ENCODE data around the gene MCCC1. TPM values are rescaled to one million over a fixed set of nuclear protein-coding genes. Genes with fewer than 3 reads are reported as not detected.

MCCC1 gene
- total and polyA plus RNA-seq, 4 donors: 8.5 to 59.4 (median 18.8) TPM

GRCh38 chr3:183129243-183129642 is 29.9 kb upstream of the MCCC1 start:
- no peak overlapping the region for H3K4me3 ChIP-seq (ENCODE audit: low read length in 2 of 2)
- no peaks in the 10 kb centered on the region for H3K27me3 ChIP-seq (ENCODE audit: control insufficient read depth in 1 of 2, insufficient read depth in 2 of 2, low read length in 1 of 2)
- 98 to 100% methylated on average over 1 of the region's 1 CpG for WGBS, 2 donors
- H3K27ac ChIP-seq (ENCODE audit: low read depth in 1 of 2, low read length in 2 of 2): no peak overlapping the region
- DNase-seq (no peak), ATAC-seq (ENCODE audit: low FRiP score) (no peak)
- H3K36me3 ChIP-seq (ENCODE audit: control insufficient read depth in 1 of 2, insufficient read depth in 2 of 2, low read length in 1 of 2): no peaks in the 10 kb centered on the region
- intact Hi-C loops (cut with DNase I): loop anchor here in 1 of 2 donors (10.0 kb wide), 1 partner anchor 156 kb away; no protein-coding TSS in a partner anchor
- no peaks in the 10 kb centered on the region for H3K4me1 ChIP-seq (ENCODE audit: control insufficient read depth in 1 of 2, insufficient read depth in 2 of 2, low read length in 2 of 2)
- H3K9me3 ChIP-seq (ENCODE audit: control insufficient read depth, low read length): no peaks in the 10 kb centered on the region

DNA sequence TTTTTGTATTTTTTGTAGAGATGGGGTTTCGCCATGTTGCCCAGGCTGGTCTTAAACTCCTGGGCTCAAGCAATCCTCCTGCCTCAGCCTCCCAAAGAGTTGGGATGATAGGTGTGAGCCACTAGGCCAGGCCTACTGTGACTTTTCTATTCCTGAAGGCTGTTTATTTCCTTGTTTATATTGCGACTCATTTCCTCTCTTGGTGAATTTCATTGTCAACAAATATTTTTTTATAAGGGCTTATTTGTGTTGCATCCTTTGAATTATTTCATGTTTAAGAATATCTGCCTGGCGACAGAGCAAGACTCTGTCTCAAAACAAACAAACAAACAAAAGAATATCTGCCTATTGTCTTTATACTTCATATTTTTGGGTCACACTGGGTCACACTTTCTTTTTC is 29.4 kb upstream of the MCCC1 start:
- Histone ChIP-seq H3K4me1 (ENCODE audit: control insufficient read depth in 1 of 2, insufficient read depth in 2 of 2, low read length in 2 of 2) (no peaks in the 10 kb centered on the region), H3K9me3 (ENCODE audit: control insufficient read depth, low read length) (no peaks in the 10 kb centered on the region), H3K36me3 (ENCODE audit: control insufficient read depth in 1 of 2, insufficient read depth in 2 of 2, low read length in 1 of 2) (no peaks in the 10 kb centered on the region), H3K4me3 (ENCODE audit: low read length in 2 of 2) (no peak overlapping the region), H3K27me3 (ENCODE audit: control insufficient read depth in 1 of 2, insufficient read depth in 2 of 2, low read length in 1 of 2) (no peaks in the 10 kb centered on the region), H3K27ac (ENCODE audit: low read depth in 1 of 2, low read length in 2 of 2) (no peak overlapping the region)
- intact Hi-C loops (cut with DNase I): loop anchor here in 1 of 2 donors (10.0 kb wide), 1 partner anchor 156 kb away; no protein-coding TSS in a partner anchor
- WGBS, 2 donors: 95 to 97% methylated on average over 3 of the region's 3 CpGs
- no peak for DNase-seq
- no peak for ATAC-seq (ENCODE audit: low FRiP score)

GRCh38 chr3:183123891-183124290 is 24.6 kb upstream of the MCCC1 start:
- Histone ChIP-seq H3K4me3 (ENCODE audit: low read length in 2 of 2) (no peak overlapping the region), H3K27ac (ENCODE audit: low read depth in 1 of 2, low read length in 2 of 2) (no peak overlapping the region), H3K36me3 (ENCODE audit: control insufficient read depth in 1 of 2, insufficient read depth in 2 of 2, low read length in 1 of 2) (no peaks in the 10 kb centered on the region), H3K27me3 (ENCODE audit: control insufficient read depth in 1 of 2, insufficient read depth in 2 of 2, low read length in 1 of 2) (no peaks in the 10 kb centered on the region), H3K4me1 (ENCODE audit: control insufficient read depth in 1 of 2, insufficient read depth in 2 of 2, low read length in 2 of 2) (peaks cover 0 to 2% of the 10 kb centered on the region in 2 donors), H3K9me3 (ENCODE audit: control insufficient read depth, low read length) (no peaks in the 10 kb centered on the region)
- intact Hi-C loops (cut with DNase I): loop anchor here (2.0 to 10.0 kb wide), 4 partner anchors 58 to 261 kb away; no protein-coding TSS in a partner anchor
- 80 to 83% methylated on average over 4 of the region's 4 CpGs for WGBS, 2 donors
- DNase-seq (no peak), ATAC-seq (ENCODE audit: low FRiP score) (no peak)

DNA sequence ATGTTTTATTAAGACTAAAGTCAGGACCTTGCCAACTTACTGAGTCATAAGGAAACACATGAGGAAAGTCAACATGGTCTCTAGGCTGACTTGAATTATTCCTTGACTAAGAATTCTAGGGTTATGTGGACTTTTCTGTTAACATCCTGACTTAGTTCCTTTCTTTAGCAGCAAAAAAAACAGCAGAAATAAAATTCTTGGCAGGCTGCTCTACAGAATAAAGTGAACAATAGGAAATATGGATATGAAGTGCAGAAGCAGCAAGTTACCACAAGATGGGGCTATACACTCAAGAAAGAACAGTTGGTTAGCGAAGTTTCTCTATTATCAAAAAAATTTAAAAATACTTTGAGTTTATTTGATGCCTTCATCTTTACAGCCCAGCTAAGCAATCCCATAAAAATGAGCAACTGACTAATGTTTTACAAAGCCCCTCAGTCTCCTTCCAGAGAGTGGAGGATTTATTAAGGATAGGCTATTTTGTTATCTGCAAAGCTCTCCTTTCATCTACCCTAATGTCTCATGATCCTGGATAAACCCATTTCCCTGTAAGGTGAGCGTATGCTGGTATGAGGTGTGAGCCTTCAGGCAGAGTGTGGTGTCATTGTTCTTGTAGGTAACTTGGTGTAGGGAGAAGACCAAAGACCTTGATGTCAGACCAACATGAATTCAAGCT is 23.1 kb upstream of the MCCC1 start:
- DNase-seq (no peak), ATAC-seq (ENCODE audit: low FRiP score) (peak; percentile 91)
- H3K4me3 ChIP-seq (ENCODE audit: low read length in 2 of 2): no peak overlapping the region
- H3K27ac ChIP-seq (ENCODE audit: low read depth in 1 of 2, low read length in 2 of 2): no peak overlapping the region
- intact Hi-C loops (cut with DNase I): loop anchor here (1.0 to 10.0 kb wide), 5 partner anchors 60 to 264 kb away; no protein-coding TSS in a partner anchor
- no peaks in the 10 kb centered on the region for H3K9me3 ChIP-seq (ENCODE audit: control insufficient read depth, low read length)
- no peaks in the 10 kb centered on the region for H3K36me3 ChIP-seq (ENCODE audit: control insufficient read depth in 1 of 2, insufficient read depth in 2 of 2, low read length in 1 of 2)
- WGBS, 2 donors: 27% methylated on average over 2 of the region's 2 CpGs
- H3K4me1 ChIP-seq (ENCODE audit: control insufficient read depth in 1 of 2, insufficient read depth in 2 of 2, low read length in 2 of 2): peaks cover 0 to 2% of the 10 kb centered on the region in 2 donors
- no peaks in the 10 kb centered on the region for H3K27me3 ChIP-seq (ENCODE audit: control insufficient read depth in 1 of 2, insufficient read depth in 2 of 2, low read length in 1 of 2)

DNA sequence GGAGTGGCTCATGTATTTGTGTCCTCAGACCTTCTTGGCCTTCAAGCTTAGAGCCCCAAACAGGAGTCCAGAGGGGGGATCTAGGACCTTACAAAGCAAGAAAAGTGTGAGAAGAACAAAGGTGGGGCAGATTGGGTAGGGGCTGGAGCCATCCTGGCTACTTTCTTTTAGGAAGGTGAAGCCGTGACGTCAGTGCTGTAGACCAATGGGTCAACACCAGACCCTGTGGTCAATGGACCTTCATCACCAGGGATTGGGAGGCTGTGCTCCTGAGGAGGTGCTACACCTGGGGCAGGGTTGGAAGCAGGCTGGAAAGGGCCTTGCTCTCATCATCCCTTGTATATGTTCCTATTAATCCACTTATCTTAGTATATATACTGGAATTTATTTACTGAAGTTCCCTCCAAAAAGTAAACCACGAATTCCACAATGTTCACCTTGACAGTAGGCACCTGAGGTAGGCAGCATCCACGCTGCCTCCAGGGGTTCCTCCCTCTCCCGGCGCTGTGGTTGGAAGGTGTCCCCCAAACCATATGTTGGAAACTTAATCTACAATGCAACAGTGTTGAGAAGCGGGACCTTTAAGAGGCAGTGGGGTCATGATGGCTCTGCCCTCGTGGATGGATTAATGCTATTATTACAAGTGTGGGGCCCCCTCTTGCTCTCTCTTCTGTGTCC is 21.4 kb upstream of the MCCC1 start:
- no peaks in the 10 kb centered on the region for H3K36me3 ChIP-seq (ENCODE audit: control insufficient read depth in 1 of 2, insufficient read depth in 2 of 2, low read length in 1 of 2)
- intact Hi-C loops (cut with DNase I): loop anchor here (5.0 to 10.0 kb wide), 3 partner anchors 62 to 167 kb away; no protein-coding TSS in a partner anchor
- ATAC-seq (ENCODE audit: low FRiP score): no peak

DNA sequence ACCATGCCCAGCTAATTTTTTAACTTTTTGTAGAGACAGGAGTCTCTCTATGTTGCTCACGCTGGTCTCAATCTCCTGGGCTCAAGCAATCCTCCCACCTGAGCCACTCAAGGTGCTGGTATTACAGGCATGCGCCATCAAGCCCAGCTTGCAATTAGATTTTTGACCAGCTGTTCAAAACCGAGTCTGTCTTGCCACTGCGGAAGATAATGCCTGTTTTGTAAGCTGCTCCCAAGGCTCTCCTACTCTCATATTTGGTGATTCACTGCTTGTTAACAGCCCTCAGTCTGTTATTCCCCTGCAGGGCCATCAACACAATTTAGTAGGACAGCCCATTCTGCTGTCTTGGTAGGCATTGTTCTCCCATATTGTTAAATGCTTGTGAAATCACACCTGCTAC is 17.8 kb upstream of the MCCC1 start:
- Histone ChIP-seq H3K36me3 (ENCODE audit: control insufficient read depth in 1 of 2, insufficient read depth in 2 of 2, low read length in 1 of 2) (no peaks in the 10 kb centered on the region), H3K4me3 (ENCODE audit: low read length in 2 of 2) (no peak overlapping the region), H3K27me3 (ENCODE audit: control insufficient read depth in 1 of 2, insufficient read depth in 2 of 2, low read length in 1 of 2) (no peaks in the 10 kb centered on the region), H3K27ac (ENCODE audit: low read depth in 1 of 2, low read length in 2 of 2) (no peak overlapping the region), H3K4me1 (ENCODE audit: control insufficient read depth in 1 of 2, insufficient read depth in 2 of 2, low read length in 2 of 2) (no peaks in the 10 kb centered on the region), H3K9me3 (ENCODE audit: control insufficient read depth, low read length) (peaks cover 2% of the 10 kb centered on the region)
- no peak for ATAC-seq (ENCODE audit: low FRiP score)
- intact Hi-C loops (cut with DNase I): no loop called here
- WGBS, 2 donors: 74 to 79% methylated on average over 4 of the region's 4 CpGs
- DNase-seq: no peak

More for the DNA sequence above, 21.4 kb upstream of the MCCC1 start:
- 83 to 84% methylated on average over 8 of the region's 8 CpGs for WGBS, 2 donors
- H3K27ac ChIP-seq (ENCODE audit: low read depth in 1 of 2, low read length in 2 of 2): no peak overlapping the region
- peaks cover 0 to 2% of the 10 kb centered on the region in 2 donors for H3K4me1 ChIP-seq (ENCODE audit: control insufficient read depth in 1 of 2, insufficient read depth in 2 of 2, low read length in 2 of 2)
- H3K27me3 ChIP-seq (ENCODE audit: control insufficient read depth in 1 of 2, insufficient read depth in 2 of 2, low read length in 1 of 2): no peaks in the 10 kb centered on the region
- no peak for DNase-seq
- no peaks in the 10 kb centered on the region for H3K9me3 ChIP-seq (ENCODE audit: control insufficient read depth, low read length)
- no peak overlapping the region for H3K4me3 ChIP-seq (ENCODE audit: low read length in 2 of 2)

- Histone ChIP-seq H3K27ac (ENCODE audit: low read depth in 1 of 2, low read length in 2 of 2) (no peak overlapping the region), H3K4me1 (ENCODE audit: control insufficient read depth in 1 of 2, insufficient read depth in 2 of 2, low read length in 2 of 2) (no peaks in the 10 kb centered on the region), H3K4me3 (ENCODE audit: low read length in 2 of 2) (no peak overlapping the region), H3K9me3 (ENCODE audit: control insufficient read depth, low read length) (peaks cover 2% of the 10 kb centered on the region), H3K27me3 (ENCODE audit: control insufficient read depth in 1 of 2, insufficient read depth in 2 of 2, low read length in 1 of 2) (no peaks in the 10 kb centered on the region), H3K36me3 (ENCODE audit: control insufficient read depth in 1 of 2, insufficient read depth in 2 of 2, low read length in 1 of 2) (no peaks in the 10 kb centered on the region)
- no peak for DNase-seq
- WGBS, 2 donors: 6% methylated on average over 21 to 25 of the region's 25 CpGs
- ATAC-seq (ENCODE audit: low FRiP score): no peak
- intact Hi-C loops (cut with DNase I): no loop called here
Measured at GRCh38 chr3:183116025-183116614, 16.8 kb upstream of the MCCC1 start.

- H3K9me3 ChIP-seq (ENCODE audit: control insufficient read depth, low read length): peaks cover 2% of the 10 kb centered on the region
- no peaks in the 10 kb centered on the region for H3K4me1 ChIP-seq (ENCODE audit: control insufficient read depth in 1 of 2, insufficient read depth in 2 of 2, low read length in 2 of 2)
- no peak overlapping the region for H3K27ac ChIP-seq (ENCODE audit: low read depth in 1 of 2, low read length in 2 of 2)
- H3K27me3 ChIP-seq (ENCODE audit: control insufficient read depth in 1 of 2, insufficient read depth in 2 of 2, low read length in 1 of 2): no peaks in the 10 kb centered on the region
- ATAC-seq (ENCODE audit: low FRiP score): no peak
- no peaks in the 10 kb centered on the region for H3K36me3 ChIP-seq (ENCODE audit: control insufficient read depth in 1 of 2, insufficient read depth in 2 of 2, low read length in 1 of 2)
- intact Hi-C loops (cut with DNase I): no loop called here
- no peak for DNase-seq
- WGBS, 2 donors: 67 to 70% methylated on average over 12 to 13 of the region's 13 CpGs
- H3K4me3 ChIP-seq (ENCODE audit: low read length in 2 of 2): no peak overlapping the region
Measured at GRCh38 chr3:183114384-183115178, 15.3 kb upstream of the MCCC1 start.

Data from aorta (tissue), 5 donors.